ENCODE measurements around the gene UBE2R2. TPM values are rescaled to one million over a fixed set of nuclear protein-coding genes. Genes with fewer than 3 reads are reported as not detected.
A peak's percentile ranks its signal among the peaks of the same experiment; 100 is the strongest.

The UBE2R2 gene
- total RNA-seq, 1 experiment from 2014 or later, result 52.1 TPM

DNA sequence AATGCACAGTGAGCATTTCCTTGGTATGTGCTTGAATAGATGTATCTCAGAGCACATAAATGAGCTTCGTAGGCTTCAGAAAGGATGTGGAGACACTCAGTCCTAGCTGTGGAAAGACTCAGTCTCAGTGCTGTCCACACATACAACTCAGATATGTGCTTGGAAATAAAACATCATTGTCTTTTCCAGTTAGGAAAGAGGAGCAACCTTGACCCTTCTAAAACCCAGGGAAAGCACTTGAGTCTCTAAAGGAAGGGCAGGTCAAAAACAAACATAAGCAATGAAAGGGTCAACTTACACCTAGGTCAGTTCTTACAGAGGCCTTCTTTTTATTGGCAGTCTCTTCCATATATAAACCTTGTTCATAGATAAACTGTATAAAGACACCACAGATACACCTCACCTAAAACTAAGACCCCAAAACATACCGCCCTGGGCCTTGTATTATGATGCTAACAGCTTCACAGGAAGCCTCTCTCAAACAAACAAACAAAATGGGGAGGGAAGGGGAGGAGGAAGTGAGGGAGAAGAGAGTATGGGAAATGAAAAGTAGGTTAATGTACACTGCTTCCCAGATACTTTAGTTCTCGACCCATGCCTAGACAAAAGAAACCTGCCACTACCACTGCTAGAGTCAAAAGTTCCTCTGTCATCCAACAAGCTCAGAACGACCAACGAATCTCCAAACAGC, 117.4 kb downstream of the UBE2R2 start:
- Histone ChIP-seq H2BK15ac (ENCODE audit: low read depth, low read length) (no peak overlapping the region), H2AK5ac (ENCODE audit: insufficient read length, low read length) (no peak overlapping the region), H2BK5ac (ENCODE audit: insufficient read length, low read length) (no peak overlapping the region), H4K91ac (ENCODE audit: insufficient read length, low read depth, low read length) (no peak overlapping the region), H3K79me1 (ENCODE audit: insufficient read depth, low read depth, low read length, poor library complexity, severe bottlenecking) (peaks cover 3% of the 10 kb centered on the region), H3K23me2 (ENCODE audit: insufficient read length, low read depth, low read length, poor library complexity, severe bottlenecking) (no peaks in the 10 kb centered on the region), H2BK12ac (ENCODE audit: insufficient read length, low read depth, low read length) (no peak overlapping the region), H4K8ac (replicated peaks; ENCODE audit: insufficient read length, low read depth, low read length) (no peak overlapping the region), H3K27ac (ENCODE audit: insufficient read length, low read depth, low read length) (no peak overlapping the region), H3K79me2 (ENCODE audit: insufficient read depth, low read length) (no peaks in the 10 kb centered on the region), H3K23ac (ENCODE audit: insufficient read length, low read depth, low read length) (no peak overlapping the region), H3K4me2 (ENCODE audit: insufficient read depth, insufficient read length, low read length) (no peak overlapping the region), H3K9ac (ENCODE audit: extremely low read depth, insufficient read length, low read length) (no peak overlapping the region), H4K20me1 (ENCODE audit: control insufficient read depth, insufficient read depth, insufficient read length) (no peaks in the 10 kb centered on the region), H4K5ac (ENCODE audit: insufficient read length, low read depth, low read length) (no peak overlapping the region), H3K14ac (ENCODE audit: insufficient read depth, low read length) (no peak overlapping the region), H3K56ac (ENCODE audit: insufficient read length, low read depth, low read length) (no peak overlapping the region), H3K9me3 (ENCODE audit: control insufficient read depth, low read depth, low read length) (no peaks in the 10 kb centered on the region), H3K27me3 (ENCODE audit: insufficient read depth, low read length) (peaks cover 2% of the 10 kb centered on the region; the same call in 1 of the 2 replicates), H3K4me1 (ENCODE audit: insufficient read depth, low read length) (peaks cover 2% of the 10 kb centered on the region; the same call in 1 of the 2 replicates), H2AFZ (ENCODE audit: low read length) (no peak overlapping the region), H3T11ph (ENCODE audit: low read length) (no peak overlapping the region), H3K4ac (ENCODE audit: low read depth, low read length) (no peak overlapping the region), H2BK20ac (ENCODE audit: low read depth, low read length, poor library complexity, severe bottlenecking) (no peak overlapping the region), H2BK120ac (ENCODE audit: low read depth, low read length, poor library complexity, severe bottlenecking) (no peak overlapping the region), H3K18ac (ENCODE audit: insufficient read length, low read depth, low read length) (no peak overlapping the region)
- H3K36me3 Mint-ChIP-seq (ENCODE audit: insufficient read depth in 1 of 3, low read depth in 3 of 3), result peaks cover 61 to 91% (median 77%) of the 10 kb centered on the region in 3 experiments; a peak in 6 of 7 replicates
- H3K4me3 Mint-ChIP-seq, result peak overlapping the region in 1 of 2 experiments; percentile 41; a peak in 2 of 5 replicates
- no peak for DNase-seq
- H3K27ac Mint-ChIP-seq, result peak overlapping the region; percentile 72 to 91 (median 84); a peak in 6 of 7 replicates
- peaks cover 17 to 21% of the 10 kb centered on the region in 2 experiments for H3K4me1 Mint-ChIP-seq
- H3K27me3 Mint-ChIP-seq (ENCODE audit: low read depth), result no peaks in the 10 kb centered on the region
- no CpG with 5 or more reads among the region's 5 CpGs for WGBS (ENCODE audit: extremely low coverage, insufficient read length, low lambda C conversion rate)
- TF ChIP-seq, protein P1, sequence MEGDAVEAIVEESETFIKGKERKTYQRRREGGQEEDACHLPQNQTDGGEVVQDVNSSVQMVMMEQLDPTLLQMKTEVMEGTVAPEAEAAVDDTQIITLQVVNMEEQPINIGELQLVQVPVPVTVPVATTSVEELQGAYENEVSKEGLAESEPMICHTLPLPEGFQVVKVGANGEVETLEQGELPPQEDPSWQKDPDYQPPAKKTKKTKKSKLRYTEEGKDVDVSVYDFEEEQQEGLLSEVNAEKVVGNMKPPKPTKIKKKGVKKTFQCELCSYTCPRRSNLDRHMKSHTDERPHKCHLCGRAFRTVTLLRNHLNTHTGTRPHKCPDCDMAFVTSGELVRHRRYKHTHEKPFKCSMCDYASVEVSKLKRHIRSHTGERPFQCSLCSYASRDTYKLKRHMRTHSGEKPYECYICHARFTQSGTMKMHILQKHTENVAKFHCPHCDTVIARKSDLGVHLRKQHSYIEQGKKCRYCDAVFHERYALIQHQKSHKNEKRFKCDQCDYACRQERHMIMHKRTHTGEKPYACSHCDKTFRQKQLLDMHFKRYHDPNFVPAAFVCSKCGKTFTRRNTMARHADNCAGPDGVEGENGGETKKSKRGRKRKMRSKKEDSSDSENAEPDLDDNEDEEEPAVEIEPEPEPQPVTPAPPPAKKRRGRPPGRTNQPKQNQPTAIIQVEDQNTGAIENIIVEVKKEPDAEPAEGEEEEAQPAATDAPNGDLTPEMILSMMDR (conservative IDR thresholded peaks at IDR 0.05), result no peak
- H3K9me3 Mint-ChIP-seq, result no peaks in the 10 kb centered on the region; a peak in 1 of 5 replicates
